GM12878 (cell line): ENCODE data around the gene HIPK4. TPM values are rescaled to one million over a fixed set of nuclear protein-coding genes. Genes with fewer than 3 reads are reported as not detected.

Experiments used
- ATAC-seq: fragments of 200-7000 bp; cut with Tn5 transposase; 3 replicates; pipeline ENCODE4 v1.9.1; 2020; ENCODE audit warnings: mild to moderate bottlenecking, moderate library complexity
- BruUV-seq: library from RNA; stranded (reverse); fragments of 400-500 nt; replicated peaks from 2 replicates; lab custom pipeline; 2021; lab: Mats Ljungman, UMichigan
- CTCF ChIA-PET: fragments of 300-600 bp; sonication (Branson Sonifier 250); formaldehyde crosslinking; extraction: SDS; loops from one replicate; lab custom pipeline; 2021; ENCODE audit warnings: inconsistent platforms; lab: Yijun Ruan, JAX
- POLR2A ChIA-PET: fragments of 350-600 bp; formaldehyde crosslinking; extraction: SDS; loops from one replicate; lab custom pipeline; 2021; ENCODE audit warnings: inconsistent platforms; lab: Charles Lee
- RAD21 ChIA-PET: fragments of 300-600 bp; sonication (Branson Sonifier 250); formaldehyde crosslinking; loops from one replicate; lab custom pipeline; 2023; ENCODE audit warnings: antibody characterized with exemption; ENCODE audit not compliant: unreplicated experiment; lab: Charles Lee
- SMC1A ChIA-PET: fragments of 300-600 bp; sonication (Branson Sonifier 250); formaldehyde crosslinking; loops from one replicate; lab custom pipeline; 2023; ENCODE audit not compliant: unreplicated experiment, uncharacterized antibody; lab: Charles Lee
- DNase-seq: peaks from one replicate; pipeline ENCODE4 v3.0.0-alpha.2; 2011; ENCODE audit warnings: low read depth, low spot score
- FAIRE-seq: peaks from 3 replicates; lab custom pipeline; 2011; peaks lifted over from hg19 to GRCh38; lab: Jason Lieb, UNC
- H2AFZ ChIP-seq: 2 replicates; pipeline ENCODE4 v1.6.0; 2011; ENCODE audit warnings: low read depth, low read length, control low read depth; ENCODE audit not compliant: control insufficient read depth
- H3K27ac ChIP-seq: 2 replicates; pipeline ENCODE4 v1.5.1; 2011; ENCODE audit warnings: control low read depth; ENCODE audit not compliant: control insufficient read depth, insufficient read depth
- H3K27me3 ChIP-seq, 2 experiments: replicated peaks in 1 of 2; 2 replicates each; pipeline versions ENCODE4 v1.6.0 to v1.6.1; 2011; ENCODE audit warnings: low read length in 1 of 2; ENCODE audit not compliant: control insufficient read depth in 2 of 2, insufficient read depth in 2 of 2
- H3K36me3 ChIP-seq, 2 experiments: 2 replicates each; pipeline ENCODE4 v1.5.1; 2011; ENCODE audit warnings: low read length in 1 of 2; ENCODE audit not compliant: control insufficient read depth in 2 of 2, insufficient read depth in 2 of 2
- H3K4me1 ChIP-seq: 2 replicates; pipeline ENCODE4 v1.6.1; 2011; ENCODE audit warnings: mild to moderate bottlenecking, low read length, moderate library complexity, mixed read lengths; ENCODE audit not compliant: control insufficient read depth, insufficient read depth
- H3K4me2 ChIP-seq: 2 replicates; pipeline ENCODE4 v1.6.0; 2011; ENCODE audit warnings: control low read depth; ENCODE audit not compliant: control insufficient read depth, insufficient read depth
- H3K4me3 ChIP-seq: fragments of 200-600 bp; sonication (generic); 2 replicates; pipeline ENCODE4 v1.5.1; 2016
- H3K79me2 ChIP-seq: 2 replicates; pipeline ENCODE4 v1.6.0; 2011; ENCODE audit warnings: low read length; ENCODE audit not compliant: control insufficient read depth, insufficient read depth
- H3K9ac ChIP-seq: 2 replicates; pipeline ENCODE4 v1.8.0; 2011; ENCODE audit warnings: low read length, control low read depth, mixed read lengths; ENCODE audit not compliant: control insufficient read depth, insufficient read depth
- H3K9me3 ChIP-seq: replicated peaks from 3 replicates; pipeline ENCODE4 v1.5.1; 2011; ENCODE audit warnings: mild to moderate bottlenecking, low read length; ENCODE audit not compliant: control insufficient read depth, insufficient read depth
- H4K20me1 ChIP-seq: 2 replicates; pipeline ENCODE4 v1.6.0; 2011; ENCODE audit not compliant: control insufficient read depth, insufficient read depth
- CTCF ChIP-seq, 3 experiments: IDR thresholded peaks in 2 of 3; conservative IDR thresholded peaks in 1 of 3; 2 replicates each; pipeline ENCODE4 v1.5.1; 2011; ENCODE audit warnings: low read depth in 3 of 3, low read length in 3 of 3, mild to moderate bottlenecking in 3 of 3, control low read depth in 2 of 3, moderate library complexity in 2 of 3, inconsistent platforms in 1 of 3, mixed read lengths in 1 of 3; ENCODE audit not compliant: control insufficient read depth in 2 of 3, insufficient read depth in 1 of 3; ENCODE audit errors: extremely low read depth in 1 of 3
- EED ChIP-seq: sonication (generic); IDR thresholded peaks from 2 replicates; pipeline ENCODE4 v1.6.1; 2016; ENCODE audit warnings: antibody characterized with exemption, low read depth
- GATAD2B ChIP-seq: fragments of 450-650 bp; conservative IDR thresholded peaks from 2 replicates; pipeline ENCODE4 v1.6.1; 2017; ENCODE audit warnings: low read depth, mild to moderate bottlenecking, moderate library complexity
- JUND ChIP-seq: IDR thresholded peaks from 2 replicates; pipeline ENCODE4 v1.6.1; 2012; ENCODE audit warnings: low read depth, mild to moderate bottlenecking, low read length, improper control_type of control experiment, moderate library complexity
- NRF1 ChIP-seq: conservative IDR thresholded peaks from 2 replicates; pipeline ENCODE4 v1.6.1; 2011; ENCODE audit warnings: mild to moderate bottlenecking, low read depth, low read length, improper control_type of control experiment
- SIN3A ChIP-seq: IDR thresholded peaks from 2 replicates; pipeline ENCODE4 v1.6.1; 2012; ENCODE audit warnings: low read depth, low read length, improper control_type of control experiment
- SMC3 ChIP-seq: IDR thresholded peaks from 2 replicates; pipeline ENCODE4 v1.6.1; 2011; ENCODE audit warnings: low read length, improper control_type of control experiment, borderline replicate concordance
- SREBF2 ChIP-seq: IDR thresholded peaks from 2 replicates; pipeline ENCODE4 v1.6.1; 2012; ENCODE audit warnings: mild to moderate bottlenecking, low read length
- STAT3 ChIP-seq: IDR thresholded peaks from 2 replicates; pipeline ENCODE4 v1.6.1; 2011; ENCODE audit warnings: low read depth, low read length, improper control_type of control experiment
- SUPT20H ChIP-seq: IDR thresholded peaks from 2 replicates; pipeline ENCODE4 v1.6.1; 2011; ENCODE audit warnings: low read depth, mild to moderate bottlenecking, low read length, moderate library complexity, borderline replicate concordance; ENCODE audit not compliant: control insufficient read depth
- TCF7 ChIP-seq: IDR thresholded peaks from 2 replicates; pipeline ENCODE4 v1.6.1; 2014; ENCODE audit warnings: antibody characterized with exemption, borderline replicate concordance
- ZBTB40 ChIP-seq: fragments of 450-650 bp; IDR thresholded peaks from 2 replicates; pipeline ENCODE4 v1.6.1; 2016; ENCODE audit warnings: mild to moderate bottlenecking, moderate library complexity, borderline replicate concordance
- ZNF207 ChIP-seq: fragments of 450-650 bp; IDR thresholded peaks from 2 replicates; pipeline ENCODE4 v1.6.1; 2014; ENCODE audit warnings: antibody characterized with exemption, mild to moderate bottlenecking, borderline replicate concordance
- WGBS: methylation state at CpG from one replicate; pipeline ENCODE4 v1.1.6; 2016; ENCODE audit warnings: low lambda C conversion rate; ENCODE audit not compliant: insufficient replicate concordance, insufficient coverage; ENCODE audit errors: missing lambda C conversion rate; 5-methylcytosine and 5-hydroxymethylcytosine counted together
- in situ Hi-C: fragments of 300-500 bp; cut with MboI; formaldehyde crosslinking; loops from 9 replicates; pipeline ENCODE4 v1.14.3; 2018; ENCODE audit warnings: mixed read lengths
- intact Hi-C: fragments of 100-400 bp; cut with micrococcal nuclease; formaldehyde crosslinking; loops from one replicate; pipeline ENCODE4 v1.14.2; 2022; ENCODE audit not compliant: unreplicated experiment
- polyA plus RNA-seq, 11 experiments: library from polyadenylated mRNA; depleted of rRNA in 4 of 11; unstranded in 6 of 11; stranded (reverse) in 5 of 11; fragments of >200 nt; fragmentation: Nextera tagmentation in 4 of 11; fragmentation: Illumina TruSeq in 1 of 11; extraction: Ambion mirVana in 4 of 11; extraction: Trizol in 1 of 11; gene quantifications; 1 replicate in 1 of 11; 2 replicates in 10 of 11; pipeline versions ENCODE4 v1.2.1 to v1.2.3, GENCODE V29; 2011 to 2016; ENCODE audit warnings: inconsistent platforms in 2 of 11, missing spikeins in 2 of 11, low read depth in 1 of 11
- total RNA-seq, 4 experiments: library from RNA; depleted of rRNA in 3 of 4; stranded (reverse); fragments of >200 nt in 3 of 4; fragmentation: Illumina TruSeq in 1 of 4; extraction: Trizol in 1 of 4; gene quantifications; 2 replicates each; pipeline versions ENCODE4 v1.2.1 to v1.2.3, GENCODE V29; 2013 to 2021

Gene HIPK4
- total and polyA plus RNA-seq, 10 of the 15 experiments (the other 5 are each of a cell fraction or from before 2014, with no cell fraction given): 0.07 to 0.13 (median 0.08) TPM; not detected in 7

- no peak for TF ChIP-seq ZBTB40
- no peak for TF ChIP-seq TCF7
Observed at GRCh38 chr19:40393894-40394815, 4.2 kb upstream of the HIPK4 start (continued).

- intact Hi-C loops (no loop called here), in situ Hi-C loops (no loop called here)
- H3K27ac ChIP-seq: no peak overlapping the region
- ChIA-PET RAD21 (no interaction called here), POLR2A (no interaction called here), SMC1A (no interaction called here), CTCF (interaction anchor here (0.8 kb wide), 1 partner anchor 28 kb away, joined by 3 read pairs; no protein-coding TSS in a partner anchor)
- no peaks in the 10 kb centered on the region for H3K9me3 ChIP-seq
- H3K4me1 ChIP-seq: no peaks in the 10 kb centered on the region
- no peaks in the 10 kb centered on the region for H4K20me1 ChIP-seq
- no peak overlapping the region for H3K4me3 ChIP-seq
- FAIRE-seq: no peak
- H3K4me2 ChIP-seq: no peak overlapping the region
- DNase-seq: no peak
- ATAC-seq: peak; percentile 90
- 19% methylated on average over 9 of the region's 9 CpGs for WGBS
- H3K79me2 ChIP-seq: no peaks in the 10 kb centered on the region
- no TSS peak for BruUV-seq
- H3K9ac ChIP-seq: no peak overlapping the region
- no peak overlapping the region for H2AFZ ChIP-seq
- H3K27me3 ChIP-seq: no peaks in the 10 kb centered on the region
- H3K36me3 ChIP-seq: no peaks in the 10 kb centered on the region
- TF ChIP-seq CTCF (IDR thresholded peaks at IDR 0.05 in 2 of 3, conservative IDR thresholded peaks at IDR 0.05 in 1 of 3; ENCODE audit: control insufficient read depth in 2 of 3, extremely low read depth in 1 of 3, insufficient read depth in 1 of 3, low read depth in 3 of 3, low read length in 3 of 3) (peak; percentile 19 to 67 (median 52); a peak in 5 of 6 replicates), JUND (no peak), TCF7 (no peak), EED (no peak), SREBF2 (no peak), ZNF207 (no peak), STAT3 (no peak), GATAD2B (no peak), SMC3 (peak; percentile 34; the same call in 1 of the 2 replicates), SUPT20H (no peak), SIN3A (no peak), NRF1 (no peak)
Observed at GRCh38 chr19:40392894-40393517, 3.0 kb upstream of the HIPK4 start.
